Erythroblast (primary cell): Measurements from ENCODE around the gene ARHGAP40.

Experiments
- DNase-seq, 2 experiments: peaks; one replicate each; lab custom pipeline; 2025; lab: John Stamatoyannopoulos, UW
- GATA1 ChIP-seq: IDR thresholded peaks from 2 replicates; pipeline ENCODE4 v1.6.1; 2011; ENCODE audit warnings: low read depth, mild to moderate bottlenecking, control low read depth, low read length, moderate library complexity
- POLR2A ChIP-seq: IDR thresholded peaks from 2 replicates; pipeline ENCODE4 v1.6.1; 2011; ENCODE audit warnings: mild to moderate bottlenecking, low read length

Gene ARHGAP40

DNA sequence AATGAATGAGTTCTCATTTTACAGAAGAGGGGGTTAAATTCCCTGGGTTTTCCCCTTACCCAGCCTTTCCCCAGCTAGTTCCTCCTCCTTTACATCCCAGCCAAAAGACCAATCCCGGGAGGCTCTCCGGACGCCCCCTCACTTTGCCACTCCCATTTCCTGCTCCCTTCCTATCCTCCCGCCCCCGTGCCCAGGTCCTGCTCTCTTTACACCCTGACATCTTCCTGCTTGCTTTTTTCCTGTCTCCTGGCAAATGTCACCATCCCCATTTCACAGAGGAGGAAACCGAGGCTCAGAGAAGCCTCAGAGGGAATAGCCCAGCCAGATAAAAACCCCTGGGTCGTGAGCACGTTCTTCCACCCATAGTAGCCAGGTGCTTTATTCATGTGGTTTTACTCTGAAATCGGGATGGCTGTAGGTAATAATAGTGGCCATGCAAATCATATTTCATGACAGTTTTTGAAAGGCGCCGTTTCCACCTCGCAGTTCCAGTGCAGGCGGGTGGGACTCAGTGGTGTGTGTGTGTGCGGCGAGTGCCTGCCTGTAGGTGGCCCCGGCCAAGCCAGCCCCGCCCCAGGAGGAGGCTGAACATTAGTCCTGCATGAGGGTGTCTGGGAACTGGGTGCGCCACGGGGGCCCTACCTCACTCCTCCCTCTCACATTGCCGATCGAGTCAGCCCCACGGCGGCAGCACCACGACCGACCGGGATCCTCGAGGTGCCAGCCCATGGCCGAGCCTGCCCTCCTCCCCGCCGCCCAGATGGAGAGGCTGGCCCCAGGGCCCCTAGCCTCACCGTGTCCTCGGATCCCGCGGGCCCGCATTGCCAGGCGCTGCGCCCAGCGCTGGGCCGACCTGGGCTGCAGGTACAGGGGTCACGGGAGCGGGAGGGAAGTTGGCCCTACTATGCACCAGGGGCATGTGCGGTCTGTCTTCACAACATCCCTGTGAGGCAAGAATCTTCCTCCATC, at the start of gene ARHGAP40:
TSS of gene ARHGAP40 (plus strand) at position 594 of the 969 bp plus-strand sequence.
- peak in 1 of 2 experiments; percentile 17 for DNase-seq
- TF ChIP-seq GATA1 (no peak), POLR2A (no peak)

DNA sequence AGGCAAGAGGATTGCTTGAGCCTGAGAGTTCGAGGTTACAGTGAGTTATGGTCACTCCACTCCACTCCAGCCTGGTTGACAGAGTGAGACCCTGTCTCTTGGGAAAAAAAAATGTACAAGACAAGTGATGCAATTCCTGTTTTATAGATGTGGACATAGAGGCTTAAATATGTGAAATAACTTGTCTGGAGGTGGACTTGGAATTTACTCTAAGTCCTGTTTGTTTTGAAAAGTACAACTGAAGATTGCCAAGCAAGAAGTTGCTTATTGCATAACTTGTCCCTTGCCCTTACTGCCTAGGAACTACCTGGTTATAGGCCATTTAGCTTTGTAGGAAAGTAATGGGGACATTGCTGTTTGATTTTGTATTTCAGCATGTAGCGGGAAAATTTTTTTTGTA, 46.6 kb upstream of the ARHGAP40 start:
- no peak for DNase-seq
- TF ChIP-seq POLR2A (no peak), GATA1 (no peak)

DNA sequence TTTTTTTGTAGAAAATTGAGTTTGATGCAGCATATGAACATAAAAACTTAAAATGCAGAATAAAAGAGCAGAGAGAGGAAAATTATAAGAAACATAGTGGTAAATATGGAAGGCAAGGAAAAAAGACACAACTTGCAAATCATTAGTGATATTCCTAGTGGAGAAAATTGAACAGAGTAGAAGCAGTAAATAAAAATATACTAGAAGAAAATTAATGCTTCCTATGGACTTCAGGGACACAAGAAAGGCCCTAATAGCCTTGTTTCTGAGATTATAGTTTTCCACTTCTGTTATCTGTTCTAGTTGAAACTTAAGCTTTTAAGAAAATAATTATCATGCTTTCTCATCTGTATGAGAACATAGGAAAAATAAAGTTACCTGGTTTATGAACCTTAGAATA, 46.2 kb upstream of the ARHGAP40 start:
- TF ChIP-seq GATA1 (no peak), POLR2A (no peak)
- no peak for DNase-seq

DNA sequence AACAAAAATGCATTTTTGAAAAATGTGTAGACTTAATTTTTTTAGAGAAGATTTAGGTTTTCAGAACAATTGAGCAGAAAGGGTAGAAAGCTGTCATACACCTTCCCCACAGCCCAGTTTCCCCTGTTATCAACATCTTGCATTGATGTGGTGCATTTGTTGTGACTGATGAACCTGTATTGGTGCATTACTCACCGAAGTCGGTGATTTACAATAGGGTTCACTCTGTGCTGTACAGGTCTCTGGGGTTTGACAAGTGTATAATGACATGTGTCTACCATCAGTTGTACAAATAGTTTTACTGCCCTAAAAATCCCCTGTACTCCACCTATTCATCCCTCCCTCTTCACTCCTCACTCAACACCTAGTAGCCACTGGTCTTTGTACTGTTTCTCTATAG, 44.4 kb upstream of the ARHGAP40 start:
- TF ChIP-seq POLR2A (no peak), GATA1 (no peak)
- DNase-seq, result no peak

DNA sequence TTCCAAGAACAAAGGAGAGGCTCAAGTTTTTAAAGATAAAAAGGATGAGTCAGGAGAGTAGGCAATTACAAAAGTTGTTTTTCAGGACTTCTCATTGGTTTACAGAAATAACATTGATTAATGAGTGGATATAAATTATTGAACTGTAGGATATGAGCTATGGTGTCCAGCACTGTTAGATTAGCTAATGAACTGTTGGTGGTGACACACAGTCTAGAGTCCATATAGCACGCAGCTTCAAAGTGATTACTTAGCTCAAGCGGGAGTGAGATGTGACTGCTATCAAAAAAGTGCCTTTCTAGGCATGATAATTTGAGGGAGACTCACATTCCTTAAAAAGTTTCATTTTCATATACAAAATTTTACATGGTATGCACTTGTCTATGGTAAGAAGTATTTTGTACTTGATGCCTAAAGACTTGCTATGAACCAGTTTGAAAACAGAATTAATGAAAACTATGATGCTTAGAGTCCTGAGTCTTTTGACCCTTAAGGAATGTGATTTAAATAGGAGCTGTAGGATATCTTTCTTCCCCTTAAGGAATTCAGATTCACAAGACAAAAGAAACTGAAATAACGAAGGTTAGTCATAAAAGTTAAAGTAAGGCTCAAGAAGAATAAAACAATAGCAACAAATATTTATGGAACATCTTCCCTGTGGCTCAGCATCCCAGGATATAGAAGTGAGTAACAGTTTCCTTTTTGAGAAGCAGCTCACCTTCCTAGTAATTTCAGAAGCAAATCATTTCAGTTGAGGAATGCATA, 42.8 kb upstream of the ARHGAP40 start:
- TF ChIP-seq POLR2A (no peak), GATA1 (no peak)
- DNase-seq, result no peak

DNA sequence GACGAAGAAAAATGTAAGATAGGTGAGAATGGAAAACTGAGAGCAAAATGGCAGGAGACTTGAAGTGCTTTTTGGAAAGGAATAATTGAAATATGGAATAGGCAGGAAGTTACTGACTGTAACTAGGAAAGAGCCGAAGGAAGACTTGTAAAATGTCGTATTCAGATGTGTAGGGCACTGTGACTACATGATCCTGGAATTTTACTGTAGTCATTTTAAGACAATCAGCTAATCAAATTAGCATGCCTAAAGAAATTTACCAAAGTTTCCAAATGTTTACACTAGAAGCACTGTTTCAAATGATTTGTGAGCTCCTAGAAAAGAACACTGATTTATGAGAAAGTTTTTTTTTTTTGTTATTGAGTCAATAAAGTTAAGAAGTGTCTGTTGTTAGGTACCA, 41.8 kb upstream of the ARHGAP40 start:
- TF ChIP-seq POLR2A, result no peak
- no peak for TF ChIP-seq GATA1
- DNase-seq, result no peak

DNA sequence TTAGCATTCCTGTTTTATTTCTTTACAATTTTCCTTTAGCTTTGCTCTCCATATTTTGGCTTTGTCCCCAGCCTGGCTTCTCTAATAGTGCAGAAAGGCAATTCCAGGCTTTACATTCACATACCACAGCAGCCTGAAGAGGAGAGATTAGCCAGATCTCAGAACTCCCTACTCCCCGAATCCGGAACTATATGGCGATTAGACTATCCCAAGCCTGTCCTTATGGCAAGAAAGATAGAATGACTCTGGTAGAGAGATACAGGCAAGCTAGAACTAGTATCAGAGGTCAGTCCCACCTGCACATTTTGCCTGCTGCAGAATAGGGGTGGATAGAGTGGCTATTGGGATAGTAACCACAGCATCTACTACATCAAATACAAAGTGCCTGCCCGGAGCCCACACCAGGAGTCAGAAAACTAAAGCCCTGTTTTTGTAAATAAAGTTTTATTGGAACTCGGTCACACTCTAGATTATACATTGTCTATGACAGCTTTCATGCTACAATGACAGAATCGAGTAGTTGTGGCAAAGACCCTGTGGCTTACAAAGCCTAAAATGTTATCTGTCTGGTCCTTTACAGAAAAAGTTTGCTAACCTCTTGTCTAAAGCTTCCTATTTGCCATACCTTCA, 37.7 kb upstream of the ARHGAP40 start:
- TF ChIP-seq GATA1 (no peak), POLR2A (no peak)
- peak in 1 of 2 experiments; percentile 34 for DNase-seq

DNA sequence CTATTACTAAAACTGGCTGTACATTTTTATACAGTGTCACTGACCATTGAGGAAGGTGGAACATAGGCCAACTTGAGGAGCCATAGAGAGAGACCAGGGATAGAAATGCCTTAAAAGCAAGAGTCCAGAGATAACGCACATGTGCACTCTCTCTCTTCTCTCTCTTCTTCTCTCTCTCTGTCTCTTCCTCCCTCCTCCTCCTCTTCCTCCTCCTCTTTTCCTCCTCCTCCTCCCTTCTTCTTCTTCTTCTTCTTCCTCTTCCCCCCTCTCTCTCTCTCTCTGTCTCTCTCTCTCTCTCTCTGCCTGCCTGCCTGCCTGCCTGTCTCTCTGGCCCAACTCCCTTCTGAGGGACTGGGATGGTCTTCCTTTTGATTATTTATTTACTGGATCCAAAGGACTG, 36.9 kb upstream of the ARHGAP40 start:
- DNase-seq, result no peak
- TF ChIP-seq GATA1, result no peak
- no peak for TF ChIP-seq POLR2A

DNA sequence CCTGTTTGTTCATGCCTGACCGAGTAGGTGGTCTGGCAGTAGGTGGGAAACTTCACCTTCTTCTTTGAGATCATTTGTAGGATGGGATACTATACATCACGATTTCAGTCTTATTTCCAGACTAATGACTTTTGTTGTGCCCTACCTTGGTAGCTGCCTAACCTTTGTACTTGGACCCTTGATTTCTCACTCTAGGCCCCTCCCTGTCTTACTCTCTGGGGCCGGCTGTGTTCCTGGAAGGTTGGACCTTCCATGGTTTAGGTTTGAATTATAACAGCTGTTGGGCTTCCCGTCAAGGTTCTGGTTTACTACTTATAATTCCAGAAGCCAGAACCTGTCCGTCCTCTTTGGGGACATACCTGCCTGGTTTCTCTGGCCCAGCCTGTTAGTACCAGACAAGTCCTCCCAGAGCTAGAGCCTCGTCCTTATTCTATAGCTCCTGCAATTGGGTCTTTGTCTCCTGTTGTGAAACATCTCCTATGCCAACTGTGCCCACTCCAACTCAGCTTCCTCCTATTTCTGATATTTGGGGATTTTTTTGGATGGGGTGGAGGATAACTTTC, 35.5 kb upstream of the ARHGAP40 start:
- TF ChIP-seq POLR2A (no peak), GATA1 (no peak)

DNA sequence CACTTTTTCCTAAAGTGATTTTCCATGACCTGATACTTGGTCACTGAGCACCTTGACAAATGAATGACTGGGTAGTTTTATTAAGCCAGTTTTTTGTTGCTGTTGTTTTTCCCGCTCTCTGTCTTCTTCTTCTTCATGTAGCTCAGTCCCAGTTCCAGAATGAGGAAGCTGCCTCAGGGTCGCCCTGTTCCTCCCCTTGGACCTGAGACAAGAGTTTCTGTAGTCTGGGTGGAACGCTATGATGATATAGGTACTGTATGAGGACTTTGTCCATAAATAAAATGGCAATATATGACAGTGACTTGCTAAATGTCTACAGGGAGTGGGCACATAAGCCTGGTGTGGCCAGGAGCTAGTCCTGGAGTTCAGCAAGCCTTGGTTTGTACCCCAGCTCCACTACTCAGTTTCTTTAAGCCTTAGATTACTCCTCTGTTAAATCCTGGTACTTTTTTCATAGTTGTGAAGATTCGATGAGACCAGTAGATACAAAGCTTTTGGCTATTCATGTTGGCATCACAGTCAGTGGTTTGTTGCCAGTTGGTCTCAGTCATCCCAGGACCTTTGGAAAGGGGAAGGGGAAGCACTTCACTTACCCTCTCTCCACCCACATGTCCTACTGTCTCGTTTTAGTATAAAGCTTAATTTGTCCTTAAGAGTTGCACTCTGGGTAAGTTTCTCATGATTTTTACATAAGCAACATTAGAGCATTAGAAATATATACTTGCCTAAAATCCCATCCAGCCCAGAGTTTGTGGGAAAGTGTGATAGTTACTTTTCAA, 31.7 kb upstream of the ARHGAP40 start:
- no peak for DNase-seq
- TF ChIP-seq GATA1 (no peak), POLR2A (no peak)

More for the DNA sequence above, 35.5 kb upstream of the ARHGAP40 start:
- no peak for DNase-seq

DNA sequence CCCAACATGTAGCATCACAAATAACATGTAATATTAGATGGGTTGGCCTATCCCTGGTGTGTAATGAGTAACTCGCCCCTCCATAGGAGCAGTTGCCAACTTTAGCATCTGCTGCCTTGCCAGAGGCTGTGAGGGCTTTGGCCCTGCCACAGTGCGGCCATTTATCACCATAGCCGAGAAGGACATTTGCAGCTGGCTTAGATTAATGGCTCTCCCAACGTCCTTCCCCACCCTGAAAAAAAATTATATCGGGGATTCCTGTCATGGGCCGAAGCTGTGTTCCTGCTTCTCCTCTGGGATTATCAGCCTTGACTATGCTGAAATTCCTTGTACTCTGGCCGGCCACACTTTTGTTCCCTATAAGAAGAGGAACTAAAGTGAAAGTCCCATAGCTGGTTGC, 28.2 kb upstream of the ARHGAP40 start:
- no peak for DNase-seq
- TF ChIP-seq GATA1 (no peak), POLR2A (no peak)

DNA sequence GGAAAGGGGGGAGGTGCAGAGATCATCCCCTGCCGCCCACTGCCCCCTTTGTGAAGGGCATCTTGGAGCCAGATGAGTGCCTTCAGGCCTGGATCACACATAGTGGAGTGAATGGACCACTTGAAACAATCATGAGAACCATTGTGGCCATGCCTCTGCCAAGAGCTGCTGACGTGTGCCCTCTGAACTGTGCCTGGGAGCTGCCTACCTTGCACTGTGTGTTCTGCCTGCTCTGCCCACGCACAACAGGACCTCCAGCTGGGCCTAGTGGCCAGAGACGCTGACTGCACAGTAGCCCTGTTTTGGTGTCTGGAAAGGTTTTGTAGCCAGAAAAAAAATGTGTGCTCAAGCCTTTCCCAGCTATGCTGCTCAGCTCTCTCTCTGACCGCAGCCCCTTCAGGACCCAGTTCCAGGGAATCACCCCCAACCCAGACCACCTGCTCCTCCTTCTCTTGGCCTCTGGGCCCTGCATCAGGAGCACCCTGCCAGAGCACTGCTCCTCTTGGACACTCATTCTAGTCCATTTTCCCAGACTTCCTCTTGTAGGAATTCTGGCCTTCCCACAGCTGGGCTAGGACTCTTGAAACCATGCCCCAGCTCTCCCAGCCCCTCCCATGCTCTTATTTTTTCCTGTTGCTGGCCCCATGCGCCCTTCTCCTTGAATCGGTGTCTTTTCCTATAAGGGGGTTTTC, 22.2 kb upstream of the ARHGAP40 start:
- no peak for DNase-seq
- TF ChIP-seq POLR2A (no peak), GATA1 (no peak)
